Trophoblast cell (in vitro differentiated cells and primary cell): ENCODE measurements around the gene VTI1B.
A peak's percentile ranks its signal among the peaks of the same experiment; 100 is the strongest.

Source experiments
- DNase-seq, 2 donors: peaks; one replicate each; pipeline ENCODE4 v3.0.0-alpha.2; 2016
- H2AFZ ChIP-seq: 2 replicates; pipeline ENCODE4 v1.6.1; 2013; ENCODE audit warnings: low read length, moderate library complexity, mild to moderate bottlenecking; ENCODE audit not compliant: insufficient read depth, poor library complexity
- H2AK5ac ChIP-seq: 2 replicates; pipeline ENCODE4 v1.6.1; 2013; ENCODE audit warnings: mild to moderate bottlenecking, low read length
- H2BK120ac ChIP-seq: 2 replicates; pipeline ENCODE4 v1.6.1; 2013; ENCODE audit warnings: low read length, mild to moderate bottlenecking, moderate library complexity; ENCODE audit not compliant: insufficient read depth, poor library complexity
- H2BK12ac ChIP-seq: 2 replicates; pipeline ENCODE4 v1.6.1; 2013; ENCODE audit warnings: mild to moderate bottlenecking, low read length, moderate library complexity
- H2BK5ac ChIP-seq: 2 replicates; pipeline ENCODE4 v1.6.1; 2013; ENCODE audit warnings: low read length, low read depth, moderate library complexity, mild to moderate bottlenecking; ENCODE audit not compliant: poor library complexity
- H3K14ac ChIP-seq: 2 replicates; pipeline ENCODE4 v1.6.1; 2013; ENCODE audit warnings: mild to moderate bottlenecking, low read length
- H3K18ac ChIP-seq: 2 replicates; pipeline ENCODE4 v1.6.1; 2013; ENCODE audit warnings: mild to moderate bottlenecking, low read length
- H3K23ac ChIP-seq: 2 replicates; pipeline ENCODE4 v1.6.1; 2013; ENCODE audit warnings: low read length
- H3K27ac ChIP-seq: 2 replicates; pipeline ENCODE4 v1.5.1; 2013; ENCODE audit warnings: low read depth, mild to moderate bottlenecking, inconsistent platforms, low read length, moderate library complexity
- H3K27me3 ChIP-seq: 2 replicates; pipeline ENCODE4 v1.6.1; 2013; ENCODE audit warnings: inconsistent platforms, mild to moderate bottlenecking, low read length, moderate library complexity; ENCODE audit not compliant: insufficient read depth
- H3K36me3 ChIP-seq, 2 experiments: 1 replicate in 1 of 2; 2 replicates in 1 of 2; pipeline ENCODE4 v1.6.1; 2013; ENCODE audit warnings: low read length in 2 of 2, mild to moderate bottlenecking in 2 of 2, moderate library complexity in 1 of 2; ENCODE audit not compliant: insufficient read depth in 2 of 2, control insufficient read depth in 1 of 2
- H3K4ac ChIP-seq: 2 replicates; pipeline ENCODE4 v1.6.1; 2013; ENCODE audit warnings: low read depth, mild to moderate bottlenecking, low read length, moderate library complexity
- H3K4me1 ChIP-seq, 2 experiments: 1 replicate in 1 of 2; 2 replicates in 1 of 2; pipeline ENCODE4 v1.6.1; 2013; ENCODE audit warnings: low read length in 2 of 2, mild to moderate bottlenecking in 2 of 2, moderate library complexity in 1 of 2; ENCODE audit not compliant: insufficient read depth in 2 of 2, control insufficient read depth in 1 of 2
- H3K4me2 ChIP-seq: 2 replicates; pipeline ENCODE4 v1.6.1; 2013; ENCODE audit warnings: inconsistent platforms, mild to moderate bottlenecking, low read length, moderate library complexity
- H3K4me3 ChIP-seq: 2 replicates; pipeline ENCODE4 v1.5.1; 2013; ENCODE audit warnings: mild to moderate bottlenecking, low read depth, low read length, inconsistent platforms
- H3K79me1 ChIP-seq: one replicate; pipeline ENCODE4 v1.6.1; 2013; ENCODE audit warnings: low read length
- H3K79me2 ChIP-seq: 2 replicates; pipeline ENCODE4 v1.6.1; 2013; ENCODE audit warnings: low read length, mild to moderate bottlenecking; ENCODE audit not compliant: control insufficient read depth, insufficient read depth, poor library complexity
- H3K9ac ChIP-seq: 2 replicates; pipeline ENCODE4 v1.6.1; 2013; ENCODE audit warnings: mild to moderate bottlenecking, low read length
- H3K9me3 ChIP-seq: 2 replicates; pipeline ENCODE4 v1.6.1; 2013; ENCODE audit warnings: low read depth, mild to moderate bottlenecking, control low read depth, inconsistent platforms, low read length; ENCODE audit not compliant: insufficient read depth
- H4K12ac ChIP-seq: 2 replicates; pipeline ENCODE4 v1.6.1; 2013; ENCODE audit warnings: low read depth, mild to moderate bottlenecking, low read length, moderate library complexity
- H4K8ac ChIP-seq: 2 replicates; pipeline ENCODE4 v1.6.1; 2013; ENCODE audit warnings: low read depth, mild to moderate bottlenecking, low read length, moderate library complexity
- H4K91ac ChIP-seq: one replicate; pipeline ENCODE4 v1.6.1; 2013; ENCODE audit warnings: low read depth, mild to moderate bottlenecking, low read length, moderate library complexity
- WGBS: extraction: QIAGEN DNeasy Blood & Tissue Kit; methylation state at CpG from one replicate; pipeline ENCODE4 v1.1.7; 2013; ENCODE audit warnings: missing lambda C conversion rate; ENCODE audit not compliant: insufficient read length, insufficient coverage; ENCODE audit errors: extremely low coverage; 5-methylcytosine and 5-hydroxymethylcytosine counted together

The VTI1B gene

DNA sequence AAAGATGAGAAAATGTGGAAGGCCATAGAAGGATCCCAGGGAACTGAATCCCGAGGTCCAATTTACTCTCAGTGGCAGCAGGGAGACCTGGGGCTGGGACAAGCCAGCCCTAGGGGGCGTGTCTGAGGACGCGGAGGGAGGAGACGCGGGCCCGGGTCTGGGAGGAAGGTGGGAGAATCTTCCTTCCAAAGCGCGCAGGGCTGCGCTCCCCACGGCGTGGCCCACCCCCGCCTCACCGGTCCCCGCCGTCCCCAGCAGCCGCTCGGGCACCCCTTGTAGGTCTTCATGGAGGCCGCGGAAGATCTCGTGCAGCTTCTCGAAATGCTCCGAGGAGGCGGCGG is 323 bp downstream of the VTI1B start:
- H3K14ac ChIP-seq = peak overlapping the region; percentile 89
- no peaks in the 10 kb centered on the region for H3K27me3 ChIP-seq
- H3K36me3 ChIP-seq = peaks cover 10 to 12% of the 10 kb centered on the region in 2 experiments
- peaks cover 6% of the 10 kb centered on the region for H3K79me2 ChIP-seq
- H3K79me1 ChIP-seq = peaks cover 6% of the 10 kb centered on the region
- peak overlapping the region; percentile 91 for H3K18ac ChIP-seq
- no CpG with 5 or more reads among the region's 25 CpGs for WGBS
- no peaks in the 10 kb centered on the region for H3K9me3 ChIP-seq
- peak overlapping the region; percentile 92 for H2BK5ac ChIP-seq
- H4K12ac ChIP-seq = peak overlapping the region; percentile 89
- H3K4ac ChIP-seq = peak overlapping the region; percentile 66
- no peak overlapping the region for H2BK12ac ChIP-seq
- H3K4me2 ChIP-seq = peak overlapping the region; percentile 67
- peak overlapping the region; percentile 96 for H4K8ac ChIP-seq
- DNase-seq = peak; percentile 67 to 79
- H3K23ac ChIP-seq = no peak overlapping the region
- peak overlapping the region; percentile 99 for H2AFZ ChIP-seq
- peak overlapping the region; percentile 93 for H3K27ac ChIP-seq
- peak overlapping the region; percentile 53 for H2BK120ac ChIP-seq
- peak overlapping the region; percentile 94 for H4K91ac ChIP-seq
- H3K4me3 ChIP-seq = peak overlapping the region; percentile 82
- H3K9ac ChIP-seq = peak overlapping the region; percentile 99
- H2AK5ac ChIP-seq = no peak overlapping the region
- peaks cover 0 to 2% of the 10 kb centered on the region in 2 experiments for H3K4me1 ChIP-seq

GRCh38 chr14:67673451-67673850 is 981 bp downstream of the VTI1B start:
- Histone ChIP-seq H3K4ac (peak overlapping the region; percentile 80), H3K36me3 (peaks cover 10 to 12% of the 10 kb centered on the region in 2 experiments), H2BK12ac (no peak overlapping the region), H2BK120ac (no peak overlapping the region), H3K79me1 (peaks cover 6% of the 10 kb centered on the region), H2AFZ (no peak overlapping the region), H4K91ac (no peak overlapping the region), H3K18ac (no peak overlapping the region), H4K12ac (no peak overlapping the region), H3K14ac (no peak overlapping the region), H3K27ac (no peak overlapping the region), H2BK5ac (no peak overlapping the region), H3K4me2 (peak overlapping the region; percentile 67), H3K23ac (no peak overlapping the region), H3K9me3 (no peaks in the 10 kb centered on the region), H3K79me2 (peaks cover 6% of the 10 kb centered on the region), H4K8ac (no peak overlapping the region), H3K9ac (no peak overlapping the region), H3K4me3 (no peak overlapping the region), H2AK5ac (no peak overlapping the region), H3K4me1 (peaks cover 0 to 2% of the 10 kb centered on the region in 2 experiments), H3K27me3 (no peaks in the 10 kb centered on the region)
- DNase-seq = peak in 1 of 2 donors; percentile 5
- no CpG with 5 or more reads among the region's 5 CpGs for WGBS

DNA sequence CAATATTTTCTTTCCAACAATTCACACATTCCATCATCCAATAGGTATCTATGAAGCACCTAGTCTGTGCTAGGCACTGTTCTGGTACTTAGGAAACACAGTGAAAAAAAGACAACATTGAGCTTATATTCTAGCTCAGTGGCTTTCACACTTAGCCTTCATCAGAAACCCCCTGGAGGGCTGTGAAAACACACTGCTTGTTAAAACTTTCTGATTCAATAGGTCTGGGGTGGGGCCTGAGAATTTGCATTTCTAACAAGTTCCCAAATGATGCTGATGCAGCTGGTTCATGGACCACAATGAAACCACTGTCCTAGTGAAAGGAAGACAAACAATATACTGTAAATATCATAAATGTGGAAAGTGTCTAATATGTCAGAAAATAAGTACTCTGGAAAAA is 5.9 kb downstream of the VTI1B start:
- Histone ChIP-seq H3K14ac (no peak overlapping the region), H3K4me2 (no peak overlapping the region), H3K9ac (no peak overlapping the region), H3K4me3 (no peak overlapping the region), H3K27ac (no peak overlapping the region), H4K8ac (no peak overlapping the region), H4K91ac (no peak overlapping the region), H4K12ac (no peak overlapping the region), H2BK12ac (no peak overlapping the region), H3K79me1 (no peaks in the 10 kb centered on the region), H3K79me2 (peaks cover 1% of the 10 kb centered on the region), H3K4me1 (no peaks in the 10 kb centered on the region), H3K27me3 (no peaks in the 10 kb centered on the region), H3K23ac (no peak overlapping the region), H3K36me3 (peaks cover 0 to 4% of the 10 kb centered on the region in 2 experiments), H2BK120ac (no peak overlapping the region), H2AK5ac (no peak overlapping the region), H2BK5ac (no peak overlapping the region), H3K4ac (no peak overlapping the region), H3K9me3 (no peaks in the 10 kb centered on the region), H2AFZ (no peak overlapping the region), H3K18ac (no peak overlapping the region)
- no peak for DNase-seq

GRCh38 chr14:67666750-67667449 is 7.5 kb downstream of the VTI1B start:
- Histone ChIP-seq H3K4me2 (no peak overlapping the region), H2AFZ (no peak overlapping the region), H3K14ac (no peak overlapping the region), H3K18ac (peak overlapping the region; percentile 33), H2BK12ac (no peak overlapping the region), H2BK120ac (no peak overlapping the region), H2BK5ac (no peak overlapping the region), H3K79me2 (peaks cover 1% of the 10 kb centered on the region), H2AK5ac (no peak overlapping the region), H4K8ac (no peak overlapping the region), H3K9ac (peak overlapping the region; percentile 4), H3K4me1 (no peaks in the 10 kb centered on the region), H4K12ac (no peak overlapping the region), H3K9me3 (no peaks in the 10 kb centered on the region), H3K79me1 (no peaks in the 10 kb centered on the region), H3K27me3 (no peaks in the 10 kb centered on the region), H3K23ac (no peak overlapping the region), H3K27ac (no peak overlapping the region), H3K4ac (peak overlapping the region; percentile 80), H3K36me3 (peaks cover 0 to 4% of the 10 kb centered on the region in 2 experiments), H3K4me3 (no peak overlapping the region), H4K91ac (no peak overlapping the region)
- WGBS = no CpG with 5 or more reads among the region's 1 CpG
- peak; percentile 30 to 66 for DNase-seq
